Fibroblast of skin of right biceps (primary cell): ENCODE measurements around the gene U2AF2.
A peak's percentile ranks its signal among the peaks of the same experiment; 100 is the strongest.
"Not testable (repeated sequence)": the region's sequence is repeated elsewhere in the genome, so short reads cannot be mapped to it uniquely, and the experiment has no call there.

Experiments
- DNase-seq: peaks from one replicate; pipeline ENCODE4 v3.0.0-alpha.2; 2013

U2AF2 gene

GRCh38 chr19:55692681-55693081 lies 37.8 kb downstream of the U2AF2 start:
- DNase-seq, result no peak

GRCh38 chr19:55693336-55693974 lies 38.6 kb downstream of the U2AF2 start:
- no peak for DNase-seq

- no peak for DNase-seq
These were observed 39.4 kb downstream of the U2AF2 start for GRCh38 chr19:55694241-55694655.

GRCh38 chr19:55694656-55695491 lies 40.0 kb downstream of the U2AF2 start:
- DNase-seq, result no peak

GRCh38 chr19:55695511-55696290 lies 40.9 kb downstream of the U2AF2 start:
- DNase-seq, result no peak

- DNase-seq, result no peak
These were observed 41.6 kb downstream of the U2AF2 start for GRCh38 chr19:55696301-55697068.

- no peak for DNase-seq
These were observed 42.2 kb downstream of the U2AF2 start for GRCh38 chr19:55697069-55697440.

GRCh38 chr19:55697698-55698097 lies 42.9 kb downstream of the U2AF2 start:
- no peak for DNase-seq

GRCh38 chr19:55698256-55698655 lies 43.4 kb downstream of the U2AF2 start:
- DNase-seq, result no peak

GRCh38 chr19:55699221-55699620 lies 44.4 kb downstream of the U2AF2 start:
- DNase-seq, result no peak

- DNase-seq, result no peak
These were observed 46.0 kb downstream of the U2AF2 start for GRCh38 chr19:55700813-55701212.

GRCh38 chr19:55702131-55702627 lies 47.3 kb downstream of the U2AF2 start:
- no peak for DNase-seq

- peak; percentile 12 for DNase-seq
These were observed 49.0 kb downstream of the U2AF2 start for GRCh38 chr19:55703790-55704215.

GRCh38 chr19:55704494-55705245 lies 49.8 kb downstream of the U2AF2 start:
- no peak for DNase-seq

- no peak for DNase-seq
These were observed 51.1 kb downstream of the U2AF2 start for GRCh38 chr19:55705972-55706371.

GRCh38 chr19:55711719-55712118 lies 56.9 kb downstream of the U2AF2 start:
- DNase-seq, result no peak

GRCh38 chr19:55712804-55713631 lies 58.2 kb downstream of the U2AF2 start:
- DNase-seq, result no peak

- DNase-seq, result no peak
These were observed 61.7 kb downstream of the U2AF2 start for GRCh38 chr19:55716531-55716930.

- DNase-seq, result no peak
These were observed 62.4 kb downstream of the U2AF2 start for GRCh38 chr19:55717251-55717650.

- not testable (repeated sequence) for DNase-seq
These were observed 63.3 kb downstream of the U2AF2 start for GRCh38 chr19:55717879-55718711.
